ENCODE measurements around the gene ITPR3. TPM values are rescaled to one million over a fixed set of nuclear protein-coding genes. Genes with fewer than 3 reads are reported as not detected.

ITPR3 gene
- total RNA-seq, 1 experiment from 2014 or later, result 103 TPM

GRCh38 chr6:33722103-33722623 lies 101.0 kb downstream of the ITPR3 start:
- H3K9me2 ChIP-seq (ENCODE audit: insufficient read depth), result no peaks in the 10 kb centered on the region
- BruUV-seq (replicated peaks), result no TSS peak
- H3K36me3 ChIP-seq (ENCODE audit: control insufficient read depth in 1 of 2, insufficient read depth in 2 of 2, low read length in 2 of 2), result no peaks in the 10 kb centered on the region
- H3K79me2 ChIP-seq (ENCODE audit: insufficient read depth, low read length), result no peaks in the 10 kb centered on the region
- intact Hi-C loops (cut with micrococcal nuclease), result no loop called here
- DNase-seq (ENCODE audit: low read depth, low spot score), result no peak
- no peaks in the 10 kb centered on the region for H4K20me1 ChIP-seq (ENCODE audit: insufficient read depth)
- H3K27ac ChIP-seq (ENCODE audit: low read depth, low read length), result no peak overlapping the region
- no peak for TF ChIP-seq ATF3 (IDR thresholded peaks at IDR 0.05)
- no peak for TF ChIP-seq EGR1 (IDR thresholded peaks at IDR 0.05; ENCODE audit: low read depth)
- no peak for TF ChIP-seq POLR2A (IDR thresholded peaks at IDR 0.05; ENCODE audit: borderline replicate concordance, extremely low read depth, insufficient read depth, insufficient read length)
- no peak for TF ChIP-seq SRF (IDR thresholded peaks at IDR 0.05; ENCODE audit: low read depth)
- TF ChIP-seq ELF1 (IDR thresholded peaks at IDR 0.05; ENCODE audit: borderline replicate concordance, low read depth), result no peak
- no peak for TF ChIP-seq CTCF (IDR thresholded peaks at IDR 0.05 in 2 of 3, conservative IDR thresholded peaks at IDR 0.05 in 1 of 3; ENCODE audit: borderline replicate concordance in 1 of 3, insufficient read depth in 1 of 3, low read depth in 2 of 3, low read length in 2 of 3)
- no peak for TF ChIP-seq RAD21 (IDR thresholded peaks at IDR 0.05; ENCODE audit: low read depth)
- no peak for TF ChIP-seq CBX3 (IDR thresholded peaks at IDR 0.05; ENCODE audit: low read depth)
- TF ChIP-seq JUND (IDR thresholded peaks at IDR 0.05), result no peak
- no peak for TF ChIP-seq TCF7L2 (IDR thresholded peaks at IDR 0.05; ENCODE audit: borderline replicate concordance, extremely low read depth, insufficient read depth, insufficient read length)
- no peak for TF ChIP-seq EZH2 (IDR thresholded peaks at IDR 0.05)
- no peak for TF ChIP-seq CEBPB (IDR thresholded peaks at IDR 0.05; ENCODE audit: low read depth)
- no peak for TF ChIP-seq EZH2phosphoT487 (IDR thresholded peaks at IDR 0.05; ENCODE audit: borderline replicate concordance)
- TF ChIP-seq SP1 (IDR thresholded peaks at IDR 0.05; ENCODE audit: low read depth), result no peak
- TF ChIP-seq POLR2AphosphoS5 (IDR thresholded peaks at IDR 0.05; ENCODE audit: low read depth, low read length), result no peak
- TF ChIP-seq SIN3A (IDR thresholded peaks at IDR 0.05; ENCODE audit: low read depth), result no peak
- TF ChIP-seq MAX (IDR thresholded peaks at IDR 0.05), result no peak
- H2AFZ ChIP-seq (ENCODE audit: low read depth, low read length, poor library complexity, severe bottlenecking), result no peak overlapping the region
- ChIA-PET CTCF (interaction anchor here (2.4 kb wide), 1 partner anchor 11 kb away, joined by 12 read pairs; the partner anchor contains the start of gene UQCC2), RAD21 (ENCODE audit: low non-redundant PET in 1 of 2, low total read pairs in 2 of 2, uncharacterized antibody in 2 of 2, unreplicated experiment in 2 of 2) (no interaction called here), POLR2A (no interaction called here)
- peaks cover 30% of the 10 kb centered on the region for H3K27me3 ChIP-seq (ENCODE audit: insufficient read depth, low read length)
- no peak overlapping the region for H3K4me3 ChIP-seq (replicated peaks in 1 of 2; ENCODE audit: low read depth in 1 of 2, low read length in 2 of 2)
- H3K9ac ChIP-seq (ENCODE audit: low read length), result no peak overlapping the region
- ATAC-seq, result no peak
- H3K4me1 ChIP-seq (ENCODE audit: control insufficient read depth in 1 of 2, insufficient read depth in 2 of 2, low read length in 2 of 2), result peaks cover under 1 to 3% of the 10 kb centered on the region in 2 experiments; a peak in 3 of 4 replicates
- H3K9me3 ChIP-seq (ENCODE audit: control insufficient read depth in 1 of 2, insufficient read depth in 1 of 2, low read depth in 1 of 2, low read length in 2 of 2), result no peaks in the 10 kb centered on the region
- no peak overlapping the region for H3K4me2 ChIP-seq (ENCODE audit: low read length)
